Keratinocyte (primary cell): ENCODE measurements around the gene KIF25. TPM values are rescaled to one million over a fixed set of nuclear protein-coding genes. Genes with fewer than 3 reads are reported as not detected.

Experiments used
- DNase-seq: peaks from one replicate; pipeline ENCODE4 v3.0.0-alpha.2; 2011; ENCODE audit warnings: low read depth, missing footprints, low spot score
- FAIRE-seq: peaks from 2 replicates; lab custom pipeline; 2011; peaks lifted over from hg19 to GRCh38; lab: Jason Lieb, UNC
- H2AFZ ChIP-seq: 2 replicates; pipeline ENCODE4 v1.6.0; 2012; ENCODE audit warnings: low read length, control low read depth, inconsistent platforms; ENCODE audit not compliant: control insufficient read depth
- H3K27ac ChIP-seq: 2 replicates; pipeline ENCODE4 v1.5.1; 2011; ENCODE audit warnings: low read length; ENCODE audit not compliant: control insufficient read depth, insufficient read depth
- H3K27me3 ChIP-seq: 3 replicates; pipeline ENCODE4 v1.6.0; 2011; ENCODE audit warnings: low read length; ENCODE audit not compliant: control insufficient read depth, insufficient read depth; ENCODE audit errors: extremely low read depth
- H3K36me3 ChIP-seq, 2 experiments: 2 replicates in 1 of 2; 3 replicates in 1 of 2; pipeline ENCODE4 v1.5.1; 2011; ENCODE audit warnings: low read length in 2 of 2, mild to moderate bottlenecking in 1 of 2; ENCODE audit not compliant: control insufficient read depth in 2 of 2, insufficient read depth in 2 of 2; ENCODE audit errors: extremely low read depth in 1 of 2
- H3K4me1 ChIP-seq: 3 replicates; pipeline ENCODE4 v1.5.1; 2011; ENCODE audit warnings: low read length; ENCODE audit not compliant: control insufficient read depth, insufficient read depth; ENCODE audit errors: extremely low read depth
- H3K4me2 ChIP-seq: 3 replicates; pipeline ENCODE4 v1.6.0; 2011; ENCODE audit warnings: low read depth, low read length; ENCODE audit not compliant: control insufficient read depth, insufficient read depth; ENCODE audit errors: extremely low read depth
- H3K4me3 ChIP-seq, 3 experiments: fragments of 200-600 bp in 1 of 3; sonication (generic) in 1 of 3; 2 replicates in 2 of 3; 3 replicates in 1 of 3; pipeline ENCODE4 v1.5.1; 2011 to 2016; ENCODE audit warnings: low read length in 3 of 3, mild to moderate bottlenecking in 3 of 3, control low read depth in 2 of 3, inconsistent platforms in 1 of 3, low read depth in 1 of 3, mixed read lengths in 1 of 3, mixed run types in 1 of 3, moderate library complexity in 1 of 3; ENCODE audit not compliant: control insufficient read depth in 2 of 3, insufficient read depth in 2 of 3; ENCODE audit errors: extremely low read depth in 1 of 3
- H3K79me2 ChIP-seq: 2 replicates; pipeline ENCODE4 v1.6.0; 2012; ENCODE audit warnings: low read length; ENCODE audit not compliant: control insufficient read depth, insufficient read depth
- H3K9ac ChIP-seq: 3 replicates; pipeline ENCODE4 v1.6.0; 2011; ENCODE audit warnings: low read length; ENCODE audit not compliant: control insufficient read depth, insufficient read depth; ENCODE audit errors: extremely low read depth
- H3K9me1 ChIP-seq: 3 replicates; pipeline ENCODE4 v1.6.0; 2011; ENCODE audit warnings: low read length; ENCODE audit not compliant: control insufficient read depth, insufficient read depth; ENCODE audit errors: extremely low read depth
- H3K9me3 ChIP-seq: 2 replicates; pipeline ENCODE4 v1.5.1; 2012; ENCODE audit warnings: low read depth, low read length; ENCODE audit not compliant: control insufficient read depth
- H4K20me1 ChIP-seq: 3 replicates; pipeline ENCODE4 v1.6.0; 2011; ENCODE audit warnings: low read length; ENCODE audit not compliant: control insufficient read depth, insufficient read depth; ENCODE audit errors: extremely low read depth
- CTCF ChIP-seq, 3 experiments: IDR thresholded peaks in 1 of 3; conservative IDR thresholded peaks in 1 of 3; optimal IDR thresholded peaks in 1 of 3; 2 replicates in 2 of 3; 3 replicates in 1 of 3; pipeline versions ENCODE3 to v1.5.1; 2011; ENCODE audit warnings: low read length in 3 of 3, mild to moderate bottlenecking in 3 of 3, moderate library complexity in 2 of 3, control low read depth in 1 of 3, inconsistent platforms in 1 of 3; ENCODE audit not compliant: insufficient read depth in 2 of 3; ENCODE audit errors: extremely low read depth in 1 of 3
- EZH2 ChIP-seq: IDR thresholded peaks from one replicate; pipeline ENCODE4 v1.6.1; 2012; ENCODE audit warnings: inconsistent platforms, mild to moderate bottlenecking, low read length, moderate library complexity
- dilution Hi-C: fragments of 300-500 bp; cut with MboI; formaldehyde crosslinking; loops from one replicate; pipeline ENCODE4 v1.7.0; 2020; ENCODE audit warnings: low sequenced_read_pairs; ENCODE audit not compliant: extremely low pct_ligation_motif_present
- polyA plus RNA-seq, 5 experiments: library from polyadenylated mRNA; depleted of rRNA in 3 of 5; stranded (reverse) in 3 of 5; stranded (forward) in 1 of 5; unstranded in 1 of 5; fragments of >200 nt; gene quantifications; 1 replicate in 1 of 5; 2 replicates in 3 of 5; 3 replicates in 1 of 5; pipeline versions ENCODE4 v1.2.1 to v1.2.3, GENCODE V29; 2011 to 2012; ENCODE audit warnings: missing spikeins in 2 of 5, low read depth in 1 of 5, low replicate concordance in 1 of 5

The KIF25 gene
- polyA plus RNA-seq, 1 donor (not counting 4 experiments of a cell fraction or from before 2014, with no cell fraction given) = not detected

GRCh38 chr6:167963589-167964057, 33.8 kb upstream of the KIF25 start:
- H2AFZ ChIP-seq = no peak overlapping the region
- H3K36me3 ChIP-seq = peaks cover 14 to 24% of the 10 kb centered on the region in 2 experiments
- H3K9me1 ChIP-seq = no peaks in the 10 kb centered on the region
- peaks cover 3% of the 10 kb centered on the region for H4K20me1 ChIP-seq
- H3K27ac ChIP-seq = no peak overlapping the region
- H3K4me2 ChIP-seq = no peak overlapping the region
- H3K4me1 ChIP-seq = no peaks in the 10 kb centered on the region
- no peak overlapping the region for H3K9ac ChIP-seq
- H3K9me3 ChIP-seq = no peaks in the 10 kb centered on the region
- peaks cover 5% of the 10 kb centered on the region for H3K79me2 ChIP-seq
- no peak for DNase-seq
- dilution Hi-C loops = no loop called here
- no peaks in the 10 kb centered on the region for H3K27me3 ChIP-seq
- no peak overlapping the region for H3K4me3 ChIP-seq
- no peak for FAIRE-seq
- TF ChIP-seq EZH2 (no peak), CTCF (optimal IDR thresholded peaks at IDR 0.05 in 1 of 3, IDR thresholded peaks at IDR 0.05 in 1 of 3, conservative IDR thresholded peaks at IDR 0.05 in 1 of 3; ENCODE audit: extremely low read depth in 1 of 3, insufficient read depth in 2 of 3, low read length in 3 of 3) (no peak)

GRCh38 chr6:167965592-167966539, 31.6 kb upstream of the KIF25 start:
- H3K9ac ChIP-seq = no peak overlapping the region

More at GRCh38 chr6:167965592-167966539, 31.6 kb upstream of the KIF25 start:
- peaks cover 28 to 30% of the 10 kb centered on the region in 2 experiments for H3K36me3 ChIP-seq
- no peak overlapping the region for H3K4me3 ChIP-seq
- no peak overlapping the region for H2AFZ ChIP-seq
- dilution Hi-C loops = no loop called here
- no peaks in the 10 kb centered on the region for H3K9me1 ChIP-seq
- no peak overlapping the region for H3K4me2 ChIP-seq
- H3K79me2 ChIP-seq = no peaks in the 10 kb centered on the region
- no peaks in the 10 kb centered on the region for H3K27me3 ChIP-seq
- H3K9me3 ChIP-seq = no peaks in the 10 kb centered on the region
- H4K20me1 ChIP-seq = peaks cover 3% of the 10 kb centered on the region
- TF ChIP-seq CTCF (optimal IDR thresholded peaks at IDR 0.05 in 1 of 3, IDR thresholded peaks at IDR 0.05 in 1 of 3, conservative IDR thresholded peaks at IDR 0.05 in 1 of 3; ENCODE audit: extremely low read depth in 1 of 3, insufficient read depth in 2 of 3, low read length in 3 of 3) = no peak
- FAIRE-seq (no peak), DNase-seq (no peak)
- no peaks in the 10 kb centered on the region for H3K4me1 ChIP-seq
- no peak overlapping the region for H3K27ac ChIP-seq
